SK-N-SH (cell line): Measurements from ENCODE around the gene NOX3.

Source experiments
- MEF2A ChIP-seq: IDR thresholded peaks from 2 replicates; pipeline ENCODE4 v1.4.0; 2012; ENCODE audit warnings: low read depth, borderline replicate concordance
- TF ChIP-seq, protein P1 (sequence below): fragments of 200-600 bp; sonication (generic); IDR thresholded peaks from 2 replicates; pipeline ENCODE4 v1.6.1; 2017; ENCODE audit warnings: antibody characterized with exemption, mild to moderate bottlenecking, moderate library complexity

DNA sequence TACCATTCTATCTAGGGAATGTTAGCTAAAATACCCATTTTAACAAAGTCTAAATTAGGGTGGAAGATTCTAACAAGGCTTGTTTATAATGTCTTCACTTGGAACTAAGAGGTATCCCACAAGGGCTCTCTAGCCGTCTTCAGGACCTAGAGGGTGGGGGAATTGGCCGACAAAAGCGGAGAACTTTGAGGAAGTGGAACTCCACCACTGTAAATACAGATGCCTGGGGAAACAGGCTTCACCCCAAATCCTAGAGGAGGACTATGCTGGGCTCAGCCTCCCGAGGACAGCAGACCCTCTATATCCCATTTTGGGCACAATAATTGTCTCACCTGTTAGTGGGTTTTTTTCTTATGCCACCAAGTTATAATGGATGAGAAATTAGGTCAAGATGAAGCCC is 83.4 kb downstream of the NOX3 start:
- TF ChIP-seq, protein P1, sequence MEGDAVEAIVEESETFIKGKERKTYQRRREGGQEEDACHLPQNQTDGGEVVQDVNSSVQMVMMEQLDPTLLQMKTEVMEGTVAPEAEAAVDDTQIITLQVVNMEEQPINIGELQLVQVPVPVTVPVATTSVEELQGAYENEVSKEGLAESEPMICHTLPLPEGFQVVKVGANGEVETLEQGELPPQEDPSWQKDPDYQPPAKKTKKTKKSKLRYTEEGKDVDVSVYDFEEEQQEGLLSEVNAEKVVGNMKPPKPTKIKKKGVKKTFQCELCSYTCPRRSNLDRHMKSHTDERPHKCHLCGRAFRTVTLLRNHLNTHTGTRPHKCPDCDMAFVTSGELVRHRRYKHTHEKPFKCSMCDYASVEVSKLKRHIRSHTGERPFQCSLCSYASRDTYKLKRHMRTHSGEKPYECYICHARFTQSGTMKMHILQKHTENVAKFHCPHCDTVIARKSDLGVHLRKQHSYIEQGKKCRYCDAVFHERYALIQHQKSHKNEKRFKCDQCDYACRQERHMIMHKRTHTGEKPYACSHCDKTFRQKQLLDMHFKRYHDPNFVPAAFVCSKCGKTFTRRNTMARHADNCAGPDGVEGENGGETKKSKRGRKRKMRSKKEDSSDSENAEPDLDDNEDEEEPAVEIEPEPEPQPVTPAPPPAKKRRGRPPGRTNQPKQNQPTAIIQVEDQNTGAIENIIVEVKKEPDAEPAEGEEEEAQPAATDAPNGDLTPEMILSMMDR: no peak
- no peak for TF ChIP-seq MEF2A
